HepG2 (cell line): ENCODE data around the gene CD80. TPM values are rescaled to one million over a fixed set of nuclear protein-coding genes. Genes with fewer than 3 reads are reported as not detected.

Experiments
- ATAC-seq: fragments of 200-7000 bp; cut with Tn5 transposase; 3 replicates; pipeline ENCODE4 v1.9.1; 2020; ENCODE audit warnings: mild to moderate bottlenecking, moderate library complexity
- BruUV-seq: library from RNA; stranded (reverse); fragments of 400-500 nt; replicated peaks from 2 replicates; lab custom pipeline; 2021; lab: Mats Ljungman, UMichigan
- CTCF ChIA-PET: fragments of 300-600 bp; formaldehyde crosslinking; extraction: SDS; loops from one replicate; lab custom pipeline; 2021; ENCODE audit warnings: low total read pairs, inconsistent platforms, low intra/inter-chr PET ratio; lab: Yijun Ruan, JAX
- POLR2A ChIA-PET: fragments of 350-600 bp; sonication (Branson Sonifier 250); formaldehyde crosslinking; loops from one replicate; lab custom pipeline; 2020; ENCODE audit warnings: antibody characterized with exemption, inconsistent platforms; lab: Yijun Ruan, JAX
- DNase-seq: peaks from one replicate; pipeline ENCODE4 v3.0.0-alpha.2; 2015; ENCODE audit warnings: low spot score
- FAIRE-seq: peaks from 3 replicates; lab custom pipeline; 2011; peaks lifted over from hg19 to GRCh38; lab: Jason Lieb, UNC
- H2AFZ ChIP-seq: one replicate; pipeline ENCODE4 v1.6.1; 2011; ENCODE audit warnings: low read length, inconsistent platforms
- H3K27ac ChIP-seq: fragments of 300-600 bp; 3 replicates; pipeline ENCODE4 v1.8.0; 2011; ENCODE audit warnings: mixed run types, mild to moderate bottlenecking, mixed read lengths, low read length, inconsistent platforms; ENCODE audit not compliant: insufficient read depth; ENCODE audit errors: extremely low read length
- H3K27me3 ChIP-seq, 2 experiments: fragments of 200-600 bp in 1 of 2; 2 replicates in 1 of 2; 3 replicates in 1 of 2; pipeline versions ENCODE4 v1.6.0 to v1.8.0; 2011; ENCODE audit warnings: low read length in 2 of 2, mild to moderate bottlenecking in 2 of 2, moderate library complexity in 2 of 2, inconsistent platforms in 1 of 2; ENCODE audit not compliant: insufficient read depth in 2 of 2, control insufficient read depth in 1 of 2
- H3K36me3 ChIP-seq, 2 experiments: fragments of 200-600 bp in 1 of 2; replicated peaks in 1 of 2; 2 replicates in 1 of 2; 3 replicates in 1 of 2; pipeline versions ENCODE4 v1.5.1 to v1.8.0; 2011; ENCODE audit warnings: low read length in 2 of 2, inconsistent platforms in 1 of 2; ENCODE audit not compliant: insufficient read depth in 2 of 2, control insufficient read depth in 1 of 2
- H3K4me1 ChIP-seq: 2 replicates; pipeline ENCODE4 v1.5.1; 2012; ENCODE audit warnings: low read length, inconsistent platforms; ENCODE audit not compliant: insufficient read depth
- H3K4me2 ChIP-seq: 2 replicates; pipeline ENCODE4 v1.6.0; 2011; ENCODE audit warnings: low read depth, low read length, inconsistent platforms
- H3K4me3 ChIP-seq, 3 experiments: fragments of 200-600 bp in 1 of 3; sonication (generic), shearing (Covaris generic) in 1 of 3; replicated peaks in 1 of 3; 2 replicates each; pipeline ENCODE4 v1.5.1; 2011 to 2016; ENCODE audit warnings: low read length in 3 of 3, inconsistent platforms in 2 of 3, low read depth in 2 of 3, mild to moderate bottlenecking in 2 of 3, control low read depth in 1 of 3, mixed read lengths in 1 of 3; ENCODE audit not compliant: insufficient read depth in 1 of 3
- H3K79me2 ChIP-seq: one replicate; pipeline ENCODE4 v1.6.1; 2011; ENCODE audit warnings: low read length, inconsistent platforms; ENCODE audit not compliant: insufficient read depth
- H3K9ac ChIP-seq: 2 replicates; pipeline ENCODE4 v1.6.0; 2011; ENCODE audit warnings: mild to moderate bottlenecking, low read depth, low read length, inconsistent platforms; ENCODE audit not compliant: insufficient read depth
- H3K9me3 ChIP-seq: 2 replicates; pipeline ENCODE4 v1.5.1; 2012; ENCODE audit warnings: mild to moderate bottlenecking, low read length
- H4K20me1 ChIP-seq: 2 replicates; pipeline ENCODE4 v1.6.0; 2011; ENCODE audit warnings: inconsistent platforms, mild to moderate bottlenecking, low read length, moderate library complexity; ENCODE audit not compliant: insufficient read depth
- ARHGAP35 ChIP-seq: sonication (generic); formaldehyde crosslinking; IDR thresholded peaks from 2 replicates; pipeline ENCODE4 v1.9.0; 2022; ENCODE audit warnings: mild to moderate bottlenecking, inconsistent platforms, moderate library complexity, missing genetic modification reagents, borderline replicate concordance
- ATF7-NPFF ChIP-seq: sonication (generic); formaldehyde crosslinking; IDR thresholded peaks from 2 replicates; pipeline ENCODE4 v1.8.1; 2023; ENCODE audit warnings: mild to moderate bottlenecking, low read depth, missing genetic modification reagents, moderate library complexity
- GABPA ChIP-seq, 2 experiments: IDR thresholded peaks; 2 replicates each; pipeline ENCODE4 v1.6.1; 2011 to 2016; ENCODE audit warnings: low read depth in 2 of 2, low read length in 1 of 2, missing biosample characterization in 1 of 2, missing genetic modification characterization in 1 of 2
- HHEX ChIP-seq: IDR thresholded peaks from 2 replicates; pipeline ENCODE4 v1.6.1; 2016; ENCODE audit warnings: control low read depth
- HOXD1 ChIP-seq: sonication (generic); formaldehyde crosslinking; IDR thresholded peaks from 2 replicates; pipeline ENCODE4 v1.5.0; 2020; ENCODE audit warnings: missing genetic modification reagents
- MIER2 ChIP-seq: IDR thresholded peaks from 2 replicates; pipeline ENCODE4 v1.6.1; 2016; ENCODE audit warnings: missing biosample characterization, missing genetic modification reagents
- SIX1 ChIP-seq: sonication (generic); formaldehyde crosslinking; IDR thresholded peaks from 2 replicates; pipeline ENCODE4 v1.4.0; 2020; ENCODE audit warnings: missing genetic modification reagents, borderline replicate concordance
- SRSF9 ChIP-seq: fragments of 200-400 bp; formaldehyde crosslinking; IDR thresholded peaks from 2 replicates; pipeline ENCODE4 v1.6.1; 2018; ENCODE audit warnings: borderline replicate concordance, mild to moderate bottlenecking, low read depth, low read length; ENCODE audit not compliant: insufficient read depth, poor library complexity, severe bottlenecking
- TBX3 ChIP-seq: fragments of 450-650 bp; IDR thresholded peaks from 2 replicates; pipeline ENCODE4 v1.6.1; 2017; ENCODE audit warnings: antibody characterized with exemption, mild to moderate bottlenecking, inconsistent platforms, borderline replicate concordance
- YY1 ChIP-seq: IDR thresholded peaks from 2 replicates; pipeline ENCODE4 v1.6.1; 2011; ENCODE audit warnings: low read length, low read depth, moderate library complexity, mild to moderate bottlenecking; ENCODE audit not compliant: insufficient read depth, insufficient replicate concordance
- ZNF225 ChIP-seq: sonication (generic); formaldehyde crosslinking; IDR thresholded peaks from 2 replicates; pipeline ENCODE4 v1.4.0; 2020; ENCODE audit warnings: mild to moderate bottlenecking, missing genetic modification reagents
- ZNF446 ChIP-seq: sonication (generic); formaldehyde crosslinking; IDR thresholded peaks from 2 replicates; pipeline ENCODE4 v1.5.0; 2020; ENCODE audit warnings: mild to moderate bottlenecking, missing genetic modification reagents
- ZNF746 ChIP-seq: sonication (generic); formaldehyde crosslinking; IDR thresholded peaks from 2 replicates; pipeline ENCODE4 v1.8.0; 2022; ENCODE audit warnings: mild to moderate bottlenecking, missing genetic modification reagents
- ZSCAN29 ChIP-seq: sonication (generic); formaldehyde crosslinking; conservative IDR thresholded peaks from 2 replicates; pipeline ENCODE4 v1.4.0; 2020; ENCODE audit warnings: mild to moderate bottlenecking, missing genetic modification reagents
- WGBS: methylation state at CpG from one replicate; pipeline ENCODE4 v1.1.6; 2017; ENCODE audit warnings: low lambda C conversion rate; 5-methylcytosine and 5-hydroxymethylcytosine counted together
- in situ Hi-C: cut with HindIII; loops from 2 replicates; pipeline ENCODE4 v1.10.0; 2017; ENCODE audit warnings: low pct_unique_long_range_greater_than_20kb; ENCODE audit not compliant: extremely low pct_ligation_motif_present
- intact Hi-C: fragments of 100-400 bp; cut with micrococcal nuclease; formaldehyde crosslinking; loops from one replicate; pipeline ENCODE4 v1.10.0; 2022; ENCODE audit not compliant: unreplicated experiment
- polyA plus RNA-seq, 8 experiments: library from polyadenylated mRNA; depleted of rRNA in 3 of 8; stranded (reverse) in 7 of 8; unstranded in 1 of 8; fragments of >200 nt; fragmentation: Illumina TruSeq in 4 of 8; extraction: Trizol in 4 of 8; gene quantifications; 2 replicates each; pipeline versions ENCODE4 v1.2.1 to v1.2.3, GENCODE V29; 2011 to 2016; ENCODE audit warnings: low read depth in 4 of 8, missing spikeins in 1 of 8, mixed read lengths in 1 of 8; ENCODE audit not compliant: insufficient read depth in 1 of 8
- total RNA-seq, 5 experiments: library from RNA; depleted of rRNA; stranded (reverse); fragments of >200 nt; fragmentation: Illumina TruSeq; extraction: Trizol; gene quantifications; 2 replicates each; pipeline ENCODE4 v1.2.3, GENCODE V29; 2016; ENCODE audit warnings: low read depth in 1 of 5
- TF ChIP-seq, protein P1 (sequence below): sonication (generic); formaldehyde crosslinking; IDR thresholded peaks from 2 replicates; pipeline ENCODE4 v1.5.0; 2020; ENCODE audit warnings: missing genetic modification reagents
- TF ChIP-seq, protein P2 (sequence below): sonication (generic); formaldehyde crosslinking; IDR thresholded peaks from 2 replicates; pipeline ENCODE4 v1.5.0; 2020; ENCODE audit warnings: mild to moderate bottlenecking, missing genetic modification reagents, borderline replicate concordance

Gene CD80
- total and polyA plus RNA-seq, 2 of the 13 experiments (the other 11 are each of a cell fraction or from before 2014, with no cell fraction given): not detected

GRCh38 chr3:119594066-119594465 lies 34.7 kb upstream of the CD80 start:
- ChIA-PET CTCF (no interaction called here), POLR2A (no interaction called here)
- Histone ChIP-seq H3K9ac (no peak overlapping the region), H3K79me2 (no peaks in the 10 kb centered on the region), H3K4me1 (peaks cover 21% of the 10 kb centered on the region; the same call in 1 of the 2 replicates), H3K27ac (no peak overlapping the region), H3K9me3 (peaks cover 9% of the 10 kb centered on the region), H3K4me3 (no peak overlapping the region), H4K20me1 (no peaks in the 10 kb centered on the region), H3K36me3 (no peaks in the 10 kb centered on the region), H3K27me3 (peaks cover 0 to under 1% of the 10 kb centered on the region in 2 experiments; a peak in 1 of 5 replicates), H2AFZ (no peak overlapping the region), H3K4me2 (no peak overlapping the region)
- BruUV-seq: no TSS peak
- 44% methylated on average over 5 of the region's 5 CpGs for WGBS
- FAIRE-seq: no peak
- in situ Hi-C loops (no loop called here), intact Hi-C loops (no loop called here)
- ATAC-seq: no peak
- no peak for DNase-seq
- TF ChIP-seq ZNF225 (CRISPR knock-in tag): no peak
- no peak for TF ChIP-seq SRSF9
- no peak for TF ChIP-seq SIX1 (CRISPR knock-in tag)
- TF ChIP-seq, protein P1, sequence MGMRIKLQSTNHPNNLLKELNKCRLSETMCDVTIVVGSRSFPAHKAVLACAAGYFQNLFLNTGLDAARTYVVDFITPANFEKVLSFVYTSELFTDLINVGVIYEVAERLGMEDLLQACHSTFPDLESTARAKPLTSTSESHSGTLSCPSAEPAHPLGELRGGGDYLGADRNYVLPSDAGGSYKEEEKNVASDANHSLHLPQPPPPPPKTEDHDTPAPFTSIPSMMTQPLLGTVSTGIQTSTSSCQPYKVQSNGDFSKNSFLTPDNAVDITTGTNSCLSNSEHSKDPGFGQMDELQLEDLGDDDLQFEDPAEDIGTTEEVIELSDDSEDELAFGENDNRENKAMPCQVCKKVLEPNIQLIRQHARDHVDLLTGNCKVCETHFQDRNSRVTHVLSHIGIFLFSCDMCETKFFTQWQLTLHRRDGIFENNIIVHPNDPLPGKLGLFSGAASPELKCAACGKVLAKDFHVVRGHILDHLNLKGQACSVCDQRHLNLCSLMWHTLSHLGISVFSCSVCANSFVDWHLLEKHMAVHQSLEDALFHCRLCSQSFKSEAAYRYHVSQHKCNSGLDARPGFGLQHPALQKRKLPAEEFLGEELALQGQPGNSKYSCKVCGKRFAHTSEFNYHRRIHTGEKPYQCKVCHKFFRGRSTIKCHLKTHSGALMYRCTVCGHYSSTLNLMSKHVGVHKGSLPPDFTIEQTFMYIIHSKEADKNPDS (CRISPR knock-in tag): no peak
- TF ChIP-seq ARHGAP35: no peak
- TF ChIP-seq ATF7-NPFF: no peak
- TF ChIP-seq HHEX (CRISPR knock-in tag): no peak
- no peak for TF ChIP-seq GABPA (IDR thresholded peaks at IDR 0.05; ENCODE audit: low read depth, low read length)
- no peak for TF ChIP-seq GABPA (CRISPR knock-in tag; IDR thresholded peaks at IDR 0.05; ENCODE audit: low read depth)
- TF ChIP-seq, protein P2, sequence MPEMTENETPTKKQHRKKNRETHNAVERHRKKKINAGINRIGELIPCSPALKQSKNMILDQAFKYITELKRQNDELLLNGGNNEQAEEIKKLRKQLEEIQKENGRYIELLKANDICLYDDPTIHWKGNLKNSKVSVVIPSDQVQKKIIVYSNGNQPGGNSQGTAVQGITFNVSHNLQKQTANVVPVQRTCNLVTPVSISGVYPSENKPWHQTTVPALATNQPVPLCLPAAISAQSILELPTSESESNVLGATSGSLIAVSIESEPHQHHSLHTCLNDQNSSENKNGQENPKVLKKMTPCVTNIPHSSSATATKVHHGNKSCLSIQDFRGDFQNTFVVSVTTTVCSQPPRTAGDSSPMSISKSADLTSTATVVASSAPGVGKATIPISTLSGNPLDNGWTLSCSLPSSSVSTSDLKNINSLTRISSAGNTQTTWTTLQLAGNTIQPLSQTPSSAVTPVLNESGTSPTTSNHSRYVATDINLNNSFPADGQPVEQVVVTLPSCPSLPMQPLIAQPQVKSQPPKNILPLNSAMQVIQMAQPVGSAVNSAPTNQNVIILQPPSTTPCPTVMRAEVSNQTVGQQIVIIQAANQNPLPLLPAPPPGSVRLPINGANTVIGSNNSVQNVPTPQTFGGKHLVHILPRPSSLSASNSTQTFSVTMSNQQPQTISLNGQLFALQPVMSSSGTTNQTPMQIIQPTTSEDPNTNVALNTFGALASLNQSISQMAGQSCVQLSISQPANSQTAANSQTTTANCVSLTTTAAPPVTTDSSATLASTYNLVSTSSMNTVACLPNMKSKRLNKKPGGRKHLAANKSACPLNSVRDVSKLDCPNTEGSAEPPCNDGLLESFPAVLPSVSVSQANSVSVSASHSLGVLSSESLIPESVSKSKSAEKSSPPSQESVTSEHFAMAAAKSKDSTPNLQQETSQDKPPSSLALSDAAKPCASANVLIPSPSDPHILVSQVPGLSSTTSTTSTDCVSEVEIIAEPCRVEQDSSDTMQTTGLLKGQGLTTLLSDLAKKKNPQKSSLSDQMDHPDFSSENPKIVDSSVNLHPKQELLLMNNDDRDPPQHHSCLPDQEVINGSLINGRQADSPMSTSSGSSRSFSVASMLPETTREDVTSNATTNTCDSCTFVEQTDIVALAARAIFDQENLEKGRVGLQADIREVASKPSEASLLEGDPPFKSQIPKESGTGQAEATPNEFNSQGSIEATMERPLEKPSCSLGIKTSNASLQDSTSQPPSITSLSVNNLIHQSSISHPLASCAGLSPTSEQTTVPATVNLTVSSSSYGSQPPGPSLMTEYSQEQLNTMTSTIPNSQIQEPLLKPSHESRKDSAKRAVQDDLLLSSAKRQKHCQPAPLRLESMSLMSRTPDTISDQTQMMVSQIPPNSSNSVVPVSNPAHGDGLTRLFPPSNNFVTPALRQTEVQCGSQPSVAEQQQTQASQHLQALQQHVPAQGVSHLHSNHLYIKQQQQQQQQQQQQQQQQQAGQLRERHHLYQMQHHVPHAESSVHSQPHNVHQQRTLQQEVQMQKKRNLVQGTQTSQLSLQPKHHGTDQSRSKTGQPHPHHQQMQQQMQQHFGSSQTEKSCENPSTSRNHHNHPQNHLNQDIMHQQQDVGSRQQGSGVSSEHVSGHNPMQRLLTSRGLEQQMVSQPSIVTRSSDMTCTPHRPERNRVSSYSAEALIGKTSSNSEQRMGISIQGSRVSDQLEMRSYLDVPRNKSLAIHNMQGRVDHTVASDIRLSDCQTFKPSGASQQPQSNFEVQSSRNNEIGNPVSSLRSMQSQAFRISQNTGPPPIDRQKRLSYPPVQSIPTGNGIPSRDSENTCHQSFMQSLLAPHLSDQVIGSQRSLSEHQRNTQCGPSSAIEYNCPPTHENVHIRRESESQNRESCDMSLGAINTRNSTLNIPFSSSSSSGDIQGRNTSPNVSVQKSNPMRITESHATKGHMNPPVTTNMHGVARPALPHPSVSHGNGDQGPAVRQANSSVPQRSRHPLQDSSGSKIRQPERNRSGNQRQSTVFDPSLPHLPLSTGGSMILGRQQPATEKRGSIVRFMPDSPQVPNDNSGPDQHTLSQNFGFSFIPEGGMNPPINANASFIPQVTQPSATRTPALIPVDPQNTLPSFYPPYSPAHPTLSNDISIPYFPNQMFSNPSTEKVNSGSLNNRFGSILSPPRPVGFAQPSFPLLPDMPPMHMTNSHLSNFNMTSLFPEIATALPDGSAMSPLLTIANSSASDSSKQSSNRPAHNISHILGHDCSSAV (CRISPR knock-in tag): no peak
- no peak for TF ChIP-seq ZNF746 (CRISPR knock-in tag)
- TF ChIP-seq MIER2 (CRISPR knock-in tag): no peak
- TF ChIP-seq TBX3: no peak
- no peak for TF ChIP-seq ZSCAN29
- no peak for TF ChIP-seq ZNF446 (CRISPR knock-in tag)
- TF ChIP-seq HOXD1 (CRISPR knock-in tag): no peak
- TF ChIP-seq YY1: no peak
